Measurements from ENCODE around the gene AGTR1.

The AGTR1 gene

DNA sequence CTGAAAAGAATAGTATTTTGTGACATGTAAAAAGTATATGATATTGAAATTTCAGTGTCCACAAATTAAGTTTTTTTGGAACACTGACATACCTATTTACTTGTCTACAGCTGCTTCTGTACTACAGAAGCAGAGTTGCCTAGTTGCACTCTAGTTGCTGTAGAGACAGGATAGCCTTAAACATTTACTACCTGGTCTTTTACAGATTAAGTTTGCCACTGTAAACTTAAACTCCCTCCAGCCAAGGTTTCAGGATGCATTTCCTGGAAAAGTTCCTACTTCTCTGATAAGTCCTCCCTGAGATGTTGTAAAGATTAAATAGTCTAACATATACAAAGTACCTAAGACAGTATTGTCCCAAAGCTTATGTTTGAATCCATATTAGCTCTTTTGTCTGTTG is 17.4 kb upstream of the AGTR1 start:
- no peak for DNase-seq (ENCODE audit: low read depth in 2 of 2)
- no peak overlapping the region for H3K4me3 ChIP-seq (replicated peaks in 1 of 2; ENCODE audit: low read depth in 2 of 2, low read length in 2 of 2)
- TF ChIP-seq, protein P1, sequence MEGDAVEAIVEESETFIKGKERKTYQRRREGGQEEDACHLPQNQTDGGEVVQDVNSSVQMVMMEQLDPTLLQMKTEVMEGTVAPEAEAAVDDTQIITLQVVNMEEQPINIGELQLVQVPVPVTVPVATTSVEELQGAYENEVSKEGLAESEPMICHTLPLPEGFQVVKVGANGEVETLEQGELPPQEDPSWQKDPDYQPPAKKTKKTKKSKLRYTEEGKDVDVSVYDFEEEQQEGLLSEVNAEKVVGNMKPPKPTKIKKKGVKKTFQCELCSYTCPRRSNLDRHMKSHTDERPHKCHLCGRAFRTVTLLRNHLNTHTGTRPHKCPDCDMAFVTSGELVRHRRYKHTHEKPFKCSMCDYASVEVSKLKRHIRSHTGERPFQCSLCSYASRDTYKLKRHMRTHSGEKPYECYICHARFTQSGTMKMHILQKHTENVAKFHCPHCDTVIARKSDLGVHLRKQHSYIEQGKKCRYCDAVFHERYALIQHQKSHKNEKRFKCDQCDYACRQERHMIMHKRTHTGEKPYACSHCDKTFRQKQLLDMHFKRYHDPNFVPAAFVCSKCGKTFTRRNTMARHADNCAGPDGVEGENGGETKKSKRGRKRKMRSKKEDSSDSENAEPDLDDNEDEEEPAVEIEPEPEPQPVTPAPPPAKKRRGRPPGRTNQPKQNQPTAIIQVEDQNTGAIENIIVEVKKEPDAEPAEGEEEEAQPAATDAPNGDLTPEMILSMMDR (IDR thresholded peaks at IDR 0.05; ENCODE audit: low read depth, low read length): no peak

DNA sequence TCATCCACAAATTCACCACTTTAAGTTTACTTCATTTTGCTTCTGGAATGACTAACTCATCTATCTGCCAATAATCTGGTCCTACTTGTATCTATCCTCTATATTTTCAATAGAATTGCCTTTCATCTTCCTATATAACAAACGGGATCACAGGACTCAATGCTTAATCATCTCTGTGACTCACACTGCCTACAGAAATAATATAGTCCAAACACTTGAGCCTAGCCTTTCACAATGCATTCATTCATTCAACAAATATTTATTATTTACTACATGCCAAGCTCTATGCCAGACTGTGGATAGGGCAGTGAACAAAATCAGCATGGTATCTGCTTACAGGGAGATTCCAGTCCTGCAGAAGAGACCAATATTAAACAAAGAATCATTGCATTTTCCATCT is 16.6 kb upstream of the AGTR1 start:
- peak in 1 of 2 donors; percentile 52 for DNase-seq (ENCODE audit: low read depth in 2 of 2)

DNA sequence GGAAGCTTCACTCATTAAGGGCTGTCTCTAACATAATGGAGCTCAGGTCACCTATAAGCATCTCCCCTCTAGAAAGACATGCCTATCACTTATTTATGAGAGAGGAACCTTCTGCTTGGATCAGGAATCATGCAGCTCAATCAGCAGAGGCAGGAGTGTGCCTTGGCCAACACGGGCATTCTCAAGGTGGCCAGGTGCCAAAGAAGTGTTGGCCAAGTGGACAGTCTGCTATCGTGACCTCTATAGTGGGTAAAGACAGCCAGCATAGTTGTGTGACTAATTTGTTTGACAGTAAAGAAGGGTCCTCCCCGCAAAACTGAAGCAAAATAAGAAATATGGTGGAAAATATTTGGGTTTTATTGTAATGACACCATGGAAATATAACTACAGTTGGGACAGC is 14.7 kb upstream of the AGTR1 start:
- no peak overlapping the region for H3K4me3 ChIP-seq (replicated peaks in 1 of 2; ENCODE audit: low read depth in 2 of 2, low read length in 2 of 2)
- no peak for DNase-seq (ENCODE audit: low read depth in 2 of 2)
- TF ChIP-seq, protein P1 (IDR thresholded peaks at IDR 0.05; ENCODE audit: low read depth, low read length): no peak

More for the DNA sequence above, 16.6 kb upstream of the AGTR1 start:
- no peak overlapping the region for H3K4me3 ChIP-seq (replicated peaks in 1 of 2; ENCODE audit: low read depth in 2 of 2, low read length in 2 of 2)
- TF ChIP-seq, protein P1 (IDR thresholded peaks at IDR 0.05; ENCODE audit: low read depth, low read length): no peak

DNA sequence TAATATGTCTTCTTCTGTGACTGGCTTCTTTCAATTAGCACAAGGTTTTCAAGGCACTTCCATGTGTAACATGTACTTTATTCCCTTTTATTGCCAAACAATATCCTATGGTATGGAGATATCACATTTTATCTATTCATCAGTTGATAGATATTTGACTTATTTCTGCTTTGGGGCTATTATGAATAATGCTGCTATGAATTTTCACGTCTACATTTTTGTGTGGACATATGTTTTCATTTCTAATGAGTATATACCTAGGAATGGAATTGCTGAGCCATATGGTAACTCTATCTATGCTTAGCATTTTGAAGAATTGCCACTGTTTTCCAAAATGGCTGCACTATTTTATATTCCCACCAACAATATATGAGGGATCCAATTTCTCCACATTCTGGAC is 3.6 kb upstream of the AGTR1 start:
- H3K4me3 ChIP-seq (replicated peaks in 1 of 2; ENCODE audit: low read depth in 2 of 2, low read length in 2 of 2): no peak overlapping the region
- TF ChIP-seq, protein P1 (IDR thresholded peaks at IDR 0.05; ENCODE audit: low read depth, low read length): no peak
- peak in 1 of 2 donors; percentile 41 for DNase-seq (ENCODE audit: low read depth in 2 of 2)

DNA sequence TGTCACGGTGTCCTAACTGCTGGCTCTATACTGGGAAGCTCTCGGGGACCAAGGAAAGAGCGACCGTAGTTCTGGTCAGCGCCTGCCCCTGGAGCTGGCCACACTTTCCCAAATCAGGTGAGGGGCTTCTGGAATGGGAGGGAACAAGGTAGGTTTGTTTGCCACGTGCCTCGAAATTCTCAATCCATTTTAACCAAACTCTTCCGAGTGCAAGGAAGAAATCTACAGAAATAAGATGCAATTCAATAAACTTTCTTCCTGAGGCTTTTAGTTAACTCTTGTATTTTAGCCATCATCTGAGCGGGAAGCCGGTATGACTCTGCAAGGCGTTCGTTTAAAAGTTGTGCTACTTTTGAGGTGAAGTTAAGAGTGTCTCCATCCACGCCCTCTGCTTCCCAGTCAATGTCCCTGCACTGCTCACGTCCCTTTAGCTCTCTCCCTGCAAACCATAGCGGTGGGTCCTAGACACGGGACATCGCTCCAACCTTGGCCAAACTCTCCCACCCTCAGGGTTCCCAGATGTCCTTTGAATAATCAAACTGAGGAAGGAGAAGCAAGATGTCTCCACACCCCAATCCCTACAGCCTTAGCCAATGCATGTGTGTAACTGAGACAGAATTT is 597 bp downstream of the AGTR1 start:
- TF ChIP-seq, protein P1 (IDR thresholded peaks at IDR 0.05; ENCODE audit: low read depth, low read length): no peak
- peak overlapping the region; percentile 35 to 64 for H3K4me3 ChIP-seq (replicated peaks in 1 of 2; ENCODE audit: low read depth in 2 of 2, low read length in 2 of 2)
- DNase-seq (ENCODE audit: low read depth in 2 of 2): peak in 1 of 2 donors; percentile 6

DNA sequence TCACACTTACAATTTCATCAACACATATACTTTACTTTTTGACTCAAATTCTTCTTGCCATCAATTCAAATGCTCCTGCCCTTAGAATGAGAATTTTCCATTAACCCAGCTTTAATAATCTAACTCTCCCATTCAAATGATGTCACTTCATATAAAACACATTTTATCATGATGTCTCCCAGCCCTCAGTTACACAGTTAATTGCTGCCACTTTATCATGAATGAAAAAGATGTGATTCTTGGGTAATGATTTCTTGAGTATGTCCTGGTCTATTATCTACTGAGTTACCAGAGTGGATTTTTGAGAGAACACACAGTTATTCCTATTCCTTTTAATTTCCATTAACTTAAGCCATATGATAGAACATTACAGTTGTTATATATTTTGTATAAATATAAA is 7.6 kb downstream of the AGTR1 start:
- no peak overlapping the region for H3K4me3 ChIP-seq (replicated peaks in 1 of 2; ENCODE audit: low read depth in 2 of 2, low read length in 2 of 2)
- no peak for DNase-seq (ENCODE audit: low read depth in 2 of 2)
- TF ChIP-seq, protein P1 (IDR thresholded peaks at IDR 0.05; ENCODE audit: low read depth, low read length): no peak

All from cardiac fibroblast (primary cell).